Suprapubic skin (tissue), 4 donors: Measurements from ENCODE around the gene GRID2.

ENCODE experiments used
- EP300 ChIP-seq: sonication (generic); formaldehyde crosslinking; IDR thresholded peaks from one replicate; pipeline ENCODE4 v1.6.1; 2017; ENCODE audit warnings: antibody characterized with exemption
- POLR2A ChIP-seq, 2 donors: fragments of 450-650 bp; IDR thresholded peaks; one replicate each; pipeline ENCODE4 v1.6.1; 2017; ENCODE audit warnings: antibody characterized with exemption in 2 of 2, mild to moderate bottlenecking in 2 of 2, moderate library complexity in 2 of 2
- POLR2AphosphoS5 ChIP-seq, 3 donors: sonication (generic); formaldehyde crosslinking; IDR thresholded peaks; one replicate each; pipeline ENCODE4 v1.6.1; 2017; ENCODE audit warnings: antibody characterized with exemption in 3 of 3
- TF ChIP-seq, protein P1 (sequence below), 2 donors: fragments of 200-600 bp in 1 of 2; fragments of 450-650 bp in 1 of 2; sonication (generic) in 1 of 2; IDR thresholded peaks; one replicate each; pipeline ENCODE4 v1.5.1; 2016 to 2019; ENCODE audit warnings: antibody characterized with exemption in 2 of 2, mild to moderate bottlenecking in 1 of 2, moderate library complexity in 1 of 2

GRCh38 chr4:93416344-93417128 lies 1112.8 kb downstream of the GRID2 start:
- TF ChIP-seq, protein P1, sequence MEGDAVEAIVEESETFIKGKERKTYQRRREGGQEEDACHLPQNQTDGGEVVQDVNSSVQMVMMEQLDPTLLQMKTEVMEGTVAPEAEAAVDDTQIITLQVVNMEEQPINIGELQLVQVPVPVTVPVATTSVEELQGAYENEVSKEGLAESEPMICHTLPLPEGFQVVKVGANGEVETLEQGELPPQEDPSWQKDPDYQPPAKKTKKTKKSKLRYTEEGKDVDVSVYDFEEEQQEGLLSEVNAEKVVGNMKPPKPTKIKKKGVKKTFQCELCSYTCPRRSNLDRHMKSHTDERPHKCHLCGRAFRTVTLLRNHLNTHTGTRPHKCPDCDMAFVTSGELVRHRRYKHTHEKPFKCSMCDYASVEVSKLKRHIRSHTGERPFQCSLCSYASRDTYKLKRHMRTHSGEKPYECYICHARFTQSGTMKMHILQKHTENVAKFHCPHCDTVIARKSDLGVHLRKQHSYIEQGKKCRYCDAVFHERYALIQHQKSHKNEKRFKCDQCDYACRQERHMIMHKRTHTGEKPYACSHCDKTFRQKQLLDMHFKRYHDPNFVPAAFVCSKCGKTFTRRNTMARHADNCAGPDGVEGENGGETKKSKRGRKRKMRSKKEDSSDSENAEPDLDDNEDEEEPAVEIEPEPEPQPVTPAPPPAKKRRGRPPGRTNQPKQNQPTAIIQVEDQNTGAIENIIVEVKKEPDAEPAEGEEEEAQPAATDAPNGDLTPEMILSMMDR (IDR thresholded peaks at IDR 0.05): no peak
- TF ChIP-seq POLR2AphosphoS5 (IDR thresholded peaks at IDR 0.05): no peak
- TF ChIP-seq POLR2A (IDR thresholded peaks at IDR 0.05): no peak
- no peak for TF ChIP-seq EP300
